Ammon's horn (tissue), 1 donor: ENCODE results near the gene BOLA3.
"Not testable (repeated sequence)": the region's sequence is repeated elsewhere in the genome, so short reads cannot be mapped to it uniquely, and the experiment has no call there.

Experiments
- DNase-seq: peaks from one replicate; pipeline ENCODE4 v3.0.0-alpha.2; 2016; ENCODE audit warnings: low spot score

Gene BOLA3

GRCh38 chr2:74101574-74102300 is 46.0 kb downstream of the BOLA3 start:
- DNase-seq = no peak

GRCh38 chr2:74100254-74101216 is 47.2 kb downstream of the BOLA3 start:
- no peak for DNase-seq

GRCh38 chr2:74099835-74100234 is 47.9 kb downstream of the BOLA3 start:
- peak; percentile 50 for DNase-seq

GRCh38 chr2:74099271-74099670 is 48.4 kb downstream of the BOLA3 start:
- DNase-seq = no peak

- no peak for DNase-seq
Measured at GRCh38 chr2:74097574-74097973, 50.1 kb downstream of the BOLA3 start.

- DNase-seq = no peak
Measured at GRCh38 chr2:74096052-74096451, 51.7 kb downstream of the BOLA3 start.

- DNase-seq = no peak
Measured at GRCh38 chr2:74095632-74096031, 52.1 kb downstream of the BOLA3 start.

GRCh38 chr2:74094291-74094690 is 53.4 kb downstream of the BOLA3 start:
- no peak for DNase-seq

GRCh38 chr2:74093840-74094239 is 53.9 kb downstream of the BOLA3 start:
- peak; percentile 52 for DNase-seq

- DNase-seq = no peak
Measured at GRCh38 chr2:74093426-74093825, 54.3 kb downstream of the BOLA3 start.

- peak; percentile 45 for DNase-seq
Measured at GRCh38 chr2:74092275-74092674, 55.4 kb downstream of the BOLA3 start.

- DNase-seq = no peak
Measured at GRCh38 chr2:74091391-74091790, 56.3 kb downstream of the BOLA3 start.

- DNase-seq = no peak
Measured at GRCh38 chr2:74089816-74090745, 57.6 kb downstream of the BOLA3 start.

GRCh38 chr2:74088676-74089075 is 59.0 kb downstream of the BOLA3 start:
- not testable (repeated sequence) for DNase-seq

- DNase-seq = no peak
Measured at GRCh38 chr2:74087696-74088095, 60.0 kb downstream of the BOLA3 start.

- DNase-seq = no peak
Measured at GRCh38 chr2:74086021-74086420, 61.7 kb downstream of the BOLA3 start.
